Caco-2 (cell line): Measurements from ENCODE around the gene STAP1. TPM values are rescaled to one million over a fixed set of nuclear protein-coding genes. Genes with fewer than 3 reads are reported as not detected.

Source experiments
- BruUV-seq: library from RNA; stranded (reverse); fragments of 400-500 nt; replicated peaks from 2 replicates; lab custom pipeline; 2021; lab: Mats Ljungman, UMichigan
- CTCF ChIA-PET: fragments of 300-600 bp; sonication (Branson Sonifier 250); formaldehyde crosslinking; loops from one replicate; lab custom pipeline; 2022; ENCODE audit warnings: antibody characterized with exemption; lab: Charles Lee
- POLR2A ChIA-PET: fragments of 300-600 bp; sonication (Branson Sonifier 250); formaldehyde crosslinking; loops from one replicate; lab custom pipeline; 2022; ENCODE audit warnings: antibody characterized with exemption; lab: Charles Lee
- DNase-seq, 2 experiments: peaks; one replicate each; pipeline versions ENCODE4 v3.0.0 to v3.0.0-alpha.2; 2020 to 2022
- H3K27me3 ChIP-seq: replicated peaks from 2 replicates; pipeline ENCODE4 v1.6.0; 2011; ENCODE audit warnings: low read length; ENCODE audit not compliant: control insufficient read depth, insufficient read depth
- H3K36me3 ChIP-seq: 2 replicates; pipeline ENCODE4 v1.5.1; 2011; ENCODE audit warnings: low read length; ENCODE audit not compliant: control insufficient read depth, insufficient read depth
- H3K4me1 ChIP-seq: fragments of 250-450 bp; sonication (Bioruptor Pico); 2 replicates; pipeline ENCODE4 v1.5.1; 2020; ENCODE audit warnings: mild to moderate bottlenecking
- H3K4me3 ChIP-seq: 2 replicates; pipeline ENCODE4 v1.5.1; 2011; ENCODE audit warnings: low read depth, mild to moderate bottlenecking, control low read depth, low read length
- H3K9me3 ChIP-seq: fragments of 250-450 bp; sonication (Bioruptor Pico); 2 replicates; pipeline ENCODE4 v1.5.1; 2020; ENCODE audit warnings: mild to moderate bottlenecking, moderate library complexity
- H3K27ac Mint-ChIP-seq: one replicate; pipeline ENCODE4 v1.8.0; 2022; ENCODE audit warnings: mixed read lengths; ENCODE audit not compliant: unreplicated experiment
- H3K27me3 Mint-ChIP-seq: one replicate; pipeline ENCODE4 v1.8.0; 2022; ENCODE audit warnings: mixed read lengths; ENCODE audit not compliant: insufficient read depth, unreplicated experiment
- H3K36me3 Mint-ChIP-seq: one replicate; pipeline ENCODE4 v1.8.0; 2022; ENCODE audit warnings: mild to moderate bottlenecking, mixed read lengths; ENCODE audit not compliant: insufficient read depth, unreplicated experiment
- H3K4me1 Mint-ChIP-seq: one replicate; pipeline ENCODE4 v1.8.0; 2022; ENCODE audit warnings: low read depth, mixed read lengths; ENCODE audit not compliant: unreplicated experiment
- H3K4me3 Mint-ChIP-seq: one replicate; pipeline ENCODE4 v1.8.0; 2022; ENCODE audit warnings: mild to moderate bottlenecking, moderate library complexity, mixed read lengths; ENCODE audit not compliant: unreplicated experiment
- H3K9me3 Mint-ChIP-seq: one replicate; pipeline ENCODE4 v1.8.0; 2022; ENCODE audit warnings: mixed read lengths; ENCODE audit not compliant: unreplicated experiment
- CTCF ChIP-seq, 2 experiments: fragments of 200-600 bp in 1 of 2; IDR thresholded peaks; 1 replicate in 1 of 2; 2 replicates in 1 of 2; pipeline versions ENCODE4 v1.5.1 to v1.8.0; 2011 to 2022; ENCODE audit warnings: antibody characterized with exemption in 1 of 2, control low read depth in 1 of 2, inconsistent platforms in 1 of 2, low read depth in 1 of 2, low read length in 1 of 2, mild to moderate bottlenecking in 1 of 2, moderate library complexity in 1 of 2; ENCODE audit not compliant: insufficient read depth in 1 of 2, severe bottlenecking in 1 of 2, unreplicated experiment in 1 of 2
- intact Hi-C: fragments of 100-400 bp; cut with micrococcal nuclease; formaldehyde crosslinking; loops from one replicate; pipeline ENCODE4 v1.10.0; 2022; ENCODE audit not compliant: unreplicated experiment
- total RNA-seq: library from RNA; stranded (reverse); gene quantifications from 2 replicates; pipeline ENCODE4 v1.2.3, GENCODE V29; 2022

The STAP1 gene
- total RNA-seq, 1 experiment from 2014 or later, result not detected

GRCh38 chr4:67584496-67584895 is 26.0 kb downstream of the STAP1 start:
- Histone ChIP-seq H3K36me3 (no peaks in the 10 kb centered on the region), H3K27me3 (no peaks in the 10 kb centered on the region), H3K4me1 (no peaks in the 10 kb centered on the region), H3K4me3 (no peak overlapping the region), H3K9me3 (no peaks in the 10 kb centered on the region)
- Mint-ChIP-seq H3K27ac (no peak overlapping the region), H3K36me3 (no peaks in the 10 kb centered on the region), H3K9me3 (no peaks in the 10 kb centered on the region), H3K4me1 (no peaks in the 10 kb centered on the region), H3K27me3 (no peaks in the 10 kb centered on the region), H3K4me3 (no peak overlapping the region)
- TF ChIP-seq CTCF (IDR thresholded peaks at IDR 0.05; ENCODE audit: insufficient read depth in 1 of 2, low read depth in 1 of 2, low read length in 1 of 2, severe bottlenecking in 1 of 2, unreplicated experiment in 1 of 2), result no peak
- POLR2A ChIA-PET, result no interaction called here
- CTCF ChIA-PET, result no interaction called here
- intact Hi-C loops, result no loop called here
- BruUV-seq, result no TSS peak
- no peak for DNase-seq

GRCh38 chr4:67587156-67587555 is 28.6 kb downstream of the STAP1 start:
- H3K4me1 ChIP-seq, result no peaks in the 10 kb centered on the region
- Mint-ChIP-seq H3K4me1 (no peaks in the 10 kb centered on the region), H3K36me3 (no peaks in the 10 kb centered on the region), H3K4me3 (no peak overlapping the region), H3K27me3 (no peaks in the 10 kb centered on the region), H3K27ac (no peak overlapping the region), H3K9me3 (no peaks in the 10 kb centered on the region)
- no peaks in the 10 kb centered on the region for H3K36me3 ChIP-seq
- H3K4me3 ChIP-seq, result no peak overlapping the region
- no peaks in the 10 kb centered on the region for H3K9me3 ChIP-seq
- TF ChIP-seq CTCF (IDR thresholded peaks at IDR 0.05; ENCODE audit: insufficient read depth in 1 of 2, low read depth in 1 of 2, low read length in 1 of 2, severe bottlenecking in 1 of 2, unreplicated experiment in 1 of 2), result no peak
- BruUV-seq, result no TSS peak
- no peak for DNase-seq
- ChIA-PET CTCF (no interaction called here), POLR2A (no interaction called here)
- H3K27me3 ChIP-seq, result no peaks in the 10 kb centered on the region
- intact Hi-C loops, result no loop called here

GRCh38 chr4:67593741-67594175 is 35.2 kb downstream of the STAP1 start:
- ChIA-PET POLR2A (no interaction called here), CTCF (no interaction called here)
- no peaks in the 10 kb centered on the region for H3K4me1 ChIP-seq
- Mint-ChIP-seq H3K4me1 (no peaks in the 10 kb centered on the region), H3K27me3 (peaks cover 9% of the 10 kb centered on the region), H3K36me3 (no peaks in the 10 kb centered on the region), H3K4me3 (no peak overlapping the region), H3K9me3 (no peaks in the 10 kb centered on the region), H3K27ac (no peak overlapping the region)
- DNase-seq, result no peak
- no peaks in the 10 kb centered on the region for H3K27me3 ChIP-seq
- no peaks in the 10 kb centered on the region for H3K36me3 ChIP-seq
- no peak for TF ChIP-seq CTCF (IDR thresholded peaks at IDR 0.05; ENCODE audit: insufficient read depth in 1 of 2, low read depth in 1 of 2, low read length in 1 of 2, severe bottlenecking in 1 of 2, unreplicated experiment in 1 of 2)
- H3K4me3 ChIP-seq, result no peak overlapping the region
- intact Hi-C loops, result no loop called here
- BruUV-seq, result no TSS peak
- H3K9me3 ChIP-seq, result no peaks in the 10 kb centered on the region
